Upper lobe of left lung (tissue), 4 donors: ENCODE results near the gene C10orf88.

ENCODE experiments used
- EP300 ChIP-seq, 4 donors: sonication (generic); formaldehyde crosslinking; IDR thresholded peaks; one replicate each; pipeline ENCODE4 v1.5.1; 2017; ENCODE audit warnings: antibody characterized with exemption in 4 of 4, control low read depth in 2 of 4
- POLR2A ChIP-seq, 4 donors: fragments of 450-650 bp; IDR thresholded peaks; one replicate each; pipeline ENCODE4 v1.5.1; 2016 to 2017; ENCODE audit warnings: antibody characterized with exemption in 4 of 4, mild to moderate bottlenecking in 2 of 4
- POLR2AphosphoS5 ChIP-seq, 2 donors: sonication (generic); formaldehyde crosslinking; IDR thresholded peaks; one replicate each; pipeline ENCODE4 v1.5.1; 2017; ENCODE audit warnings: antibody characterized with exemption in 2 of 2
- TF ChIP-seq, protein P1 (sequence below), 6 experiments: fragments of 450-650 bp in 4 of 6; fragments of 200-600 bp in 2 of 6; sonication (generic) in 2 of 6; IDR thresholded peaks; one replicate each; pipeline ENCODE4 v1.5.1; 2016 to 2019; ENCODE audit warnings: antibody characterized with exemption in 6 of 6

DNA sequence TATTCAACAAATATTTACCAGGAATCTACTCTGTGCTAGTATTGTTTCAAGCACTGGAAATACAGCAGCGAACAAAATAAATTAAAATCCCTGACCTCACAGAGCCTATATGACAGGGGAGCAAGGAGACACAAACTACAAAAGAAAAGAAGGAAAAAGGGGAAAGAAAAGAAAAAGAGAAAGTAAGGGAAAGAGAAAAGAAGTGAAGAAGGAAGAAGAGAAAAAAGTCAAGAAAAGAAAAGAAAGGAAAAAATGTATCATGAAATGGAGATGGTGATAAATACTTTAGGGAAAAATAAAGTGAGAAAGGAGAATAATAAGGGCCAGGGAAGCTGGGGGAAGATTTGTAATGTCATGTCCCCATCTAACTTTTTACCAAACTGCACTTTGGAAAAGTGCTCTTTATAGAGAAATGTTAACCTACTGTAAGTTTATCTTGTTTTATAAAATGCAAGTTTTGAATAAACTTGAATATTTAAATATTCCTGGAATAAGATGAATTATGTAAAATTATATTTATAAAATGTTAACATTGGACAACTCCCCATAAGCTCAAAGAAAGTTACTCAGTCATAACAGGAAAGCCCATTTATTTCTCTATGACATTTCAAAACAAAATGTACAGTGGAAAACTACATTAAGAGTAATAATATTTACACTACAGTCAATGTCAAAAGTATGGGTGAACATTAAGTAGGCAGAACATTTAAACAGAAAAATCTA lies 14.7 kb downstream of the C10orf88 start:
- TF ChIP-seq, protein P1, sequence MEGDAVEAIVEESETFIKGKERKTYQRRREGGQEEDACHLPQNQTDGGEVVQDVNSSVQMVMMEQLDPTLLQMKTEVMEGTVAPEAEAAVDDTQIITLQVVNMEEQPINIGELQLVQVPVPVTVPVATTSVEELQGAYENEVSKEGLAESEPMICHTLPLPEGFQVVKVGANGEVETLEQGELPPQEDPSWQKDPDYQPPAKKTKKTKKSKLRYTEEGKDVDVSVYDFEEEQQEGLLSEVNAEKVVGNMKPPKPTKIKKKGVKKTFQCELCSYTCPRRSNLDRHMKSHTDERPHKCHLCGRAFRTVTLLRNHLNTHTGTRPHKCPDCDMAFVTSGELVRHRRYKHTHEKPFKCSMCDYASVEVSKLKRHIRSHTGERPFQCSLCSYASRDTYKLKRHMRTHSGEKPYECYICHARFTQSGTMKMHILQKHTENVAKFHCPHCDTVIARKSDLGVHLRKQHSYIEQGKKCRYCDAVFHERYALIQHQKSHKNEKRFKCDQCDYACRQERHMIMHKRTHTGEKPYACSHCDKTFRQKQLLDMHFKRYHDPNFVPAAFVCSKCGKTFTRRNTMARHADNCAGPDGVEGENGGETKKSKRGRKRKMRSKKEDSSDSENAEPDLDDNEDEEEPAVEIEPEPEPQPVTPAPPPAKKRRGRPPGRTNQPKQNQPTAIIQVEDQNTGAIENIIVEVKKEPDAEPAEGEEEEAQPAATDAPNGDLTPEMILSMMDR (IDR thresholded peaks at IDR 0.05), result no peak
- no peak for TF ChIP-seq POLR2A (IDR thresholded peaks at IDR 0.05)
- no peak for TF ChIP-seq EP300 (IDR thresholded peaks at IDR 0.05)
- TF ChIP-seq POLR2AphosphoS5 (IDR thresholded peaks at IDR 0.05), result no peak
